ENCODE results near the gene LBH. TPM values are rescaled to one million over a fixed set of nuclear protein-coding genes. Genes with fewer than 3 reads are reported as not detected.

The LBH gene
- total RNA-seq, 1 experiment from 2014 or later: 1.1 TPM

- TF ChIP-seq CTCF (IDR thresholded peaks at IDR 0.05; ENCODE audit: unreplicated experiment): no peak
- POLR2A ChIA-PET: interaction anchor here (0.6 to 0.7 kb wide), 2 partner anchors 13 to 34 kb away, joined by 3 read pairs; no protein-coding TSS in a partner anchor
- H3K27ac Mint-ChIP-seq (ENCODE audit: low read depth, unreplicated experiment): no peak overlapping the region
- no peaks in the 10 kb centered on the region for H3K9me3 Mint-ChIP-seq (ENCODE audit: unreplicated experiment)
- CTCF ChIA-PET: interaction anchor here (0.8 to 1.2 kb wide), 2 partner anchors 9 to 11 kb away, joined by 3 read pairs; no protein-coding TSS in a partner anchor
- intact Hi-C loops (cut with micrococcal nuclease): loop anchor here (5.0 to 10.0 kb wide), 2 partner anchors 40 to 213 kb away; partner anchors contain the start of gene LCLAT1
- no TSS peak for BruUV-seq (replicated peaks)
- no peaks in the 10 kb centered on the region for H3K27me3 Mint-ChIP-seq (ENCODE audit: insufficient read depth, unreplicated experiment)
- peaks cover 11% of the 10 kb centered on the region for H3K4me1 Mint-ChIP-seq (ENCODE audit: insufficient read depth, unreplicated experiment)
- no peaks in the 10 kb centered on the region for H3K36me3 Mint-ChIP-seq (ENCODE audit: insufficient read depth, unreplicated experiment)
- no peak for DNase-seq (ENCODE audit: unreplicated experiment)
- H3K4me3 Mint-ChIP-seq (ENCODE audit: unreplicated experiment): peak overlapping the region; percentile 66
Observed at GRCh38 chr2:30231996-30232800, 864 bp downstream of the LBH start.

GRCh38 chr2:30232801-30233130 is 1.4 kb downstream of the LBH start:
- Mint-ChIP-seq H3K27me3 (ENCODE audit: insufficient read depth, unreplicated experiment) (no peaks in the 10 kb centered on the region), H3K9me3 (ENCODE audit: unreplicated experiment) (no peaks in the 10 kb centered on the region), H3K27ac (ENCODE audit: low read depth, unreplicated experiment) (no peak overlapping the region), H3K4me3 (ENCODE audit: unreplicated experiment) (peak overlapping the region; percentile 66), H3K4me1 (ENCODE audit: insufficient read depth, unreplicated experiment) (peaks cover 11% of the 10 kb centered on the region), H3K36me3 (ENCODE audit: insufficient read depth, unreplicated experiment) (no peaks in the 10 kb centered on the region)
- no TSS peak for BruUV-seq (replicated peaks)
- CTCF ChIA-PET: interaction anchor here (0.8 to 1.2 kb wide), 2 partner anchors 9 to 10 kb away, joined by 3 read pairs; no protein-coding TSS in a partner anchor
- POLR2A ChIA-PET: interaction anchor here (1.7 kb wide), 1 partner anchor 214 kb away, joined by 4 read pairs; the partner anchor contains the start of gene LCLAT1
- DNase-seq (ENCODE audit: unreplicated experiment): no peak
- intact Hi-C loops (cut with micrococcal nuclease): loop anchor here (5.0 to 10.0 kb wide), 2 partner anchors 40 to 212 kb away; partner anchors contain the start of gene LCLAT1
- no peak for TF ChIP-seq CTCF (IDR thresholded peaks at IDR 0.05; ENCODE audit: unreplicated experiment)

- TF ChIP-seq CTCF (IDR thresholded peaks at IDR 0.05; ENCODE audit: unreplicated experiment): no peak
- Mint-ChIP-seq H3K36me3 (ENCODE audit: insufficient read depth, unreplicated experiment) (no peaks in the 10 kb centered on the region), H3K27me3 (ENCODE audit: insufficient read depth, unreplicated experiment) (no peaks in the 10 kb centered on the region), H3K4me3 (ENCODE audit: unreplicated experiment) (peak overlapping the region; percentile 66), H3K27ac (ENCODE audit: low read depth, unreplicated experiment) (no peak overlapping the region), H3K9me3 (ENCODE audit: unreplicated experiment) (no peaks in the 10 kb centered on the region), H3K4me1 (ENCODE audit: insufficient read depth, unreplicated experiment) (peaks cover 11% of the 10 kb centered on the region)
- BruUV-seq (replicated peaks): TSS peak; percentile 30
- intact Hi-C loops (cut with micrococcal nuclease): loop anchor here (5.0 to 10.0 kb wide), 2 partner anchors 39 to 211 kb away; partner anchors contain the start of gene LCLAT1
- DNase-seq (ENCODE audit: unreplicated experiment): no peak
- CTCF ChIA-PET: interaction anchor here (0.8 to 2.4 kb wide), 9 partner anchors 10 to 478 kb away, joined by 3 to 6 read pairs (median 3); no protein-coding TSS in a partner anchor
- POLR2A ChIA-PET: interaction anchor here (0.7 to 1.7 kb wide), 4 partner anchors 9 to 471 kb away, joined by 3 to 4 read pairs (median 3); partner anchors contain the start of gene LCLAT1
Observed at GRCh38 chr2:30233271-30234009, 2.1 kb downstream of the LBH start.
